Epidermal melanocyte (primary cell): ENCODE data around the gene UBE3A.
"Not testable (repeated sequence)": the region's sequence is repeated elsewhere in the genome, so short reads cannot be mapped to it uniquely, and the experiment has no call there.

Experiments used
- DNase-seq: peaks from one replicate; pipeline ENCODE4 v3.0.0; 2011; ENCODE audit warnings: low spot score; ENCODE audit not compliant: insufficient read length

UBE3A gene

DNA sequence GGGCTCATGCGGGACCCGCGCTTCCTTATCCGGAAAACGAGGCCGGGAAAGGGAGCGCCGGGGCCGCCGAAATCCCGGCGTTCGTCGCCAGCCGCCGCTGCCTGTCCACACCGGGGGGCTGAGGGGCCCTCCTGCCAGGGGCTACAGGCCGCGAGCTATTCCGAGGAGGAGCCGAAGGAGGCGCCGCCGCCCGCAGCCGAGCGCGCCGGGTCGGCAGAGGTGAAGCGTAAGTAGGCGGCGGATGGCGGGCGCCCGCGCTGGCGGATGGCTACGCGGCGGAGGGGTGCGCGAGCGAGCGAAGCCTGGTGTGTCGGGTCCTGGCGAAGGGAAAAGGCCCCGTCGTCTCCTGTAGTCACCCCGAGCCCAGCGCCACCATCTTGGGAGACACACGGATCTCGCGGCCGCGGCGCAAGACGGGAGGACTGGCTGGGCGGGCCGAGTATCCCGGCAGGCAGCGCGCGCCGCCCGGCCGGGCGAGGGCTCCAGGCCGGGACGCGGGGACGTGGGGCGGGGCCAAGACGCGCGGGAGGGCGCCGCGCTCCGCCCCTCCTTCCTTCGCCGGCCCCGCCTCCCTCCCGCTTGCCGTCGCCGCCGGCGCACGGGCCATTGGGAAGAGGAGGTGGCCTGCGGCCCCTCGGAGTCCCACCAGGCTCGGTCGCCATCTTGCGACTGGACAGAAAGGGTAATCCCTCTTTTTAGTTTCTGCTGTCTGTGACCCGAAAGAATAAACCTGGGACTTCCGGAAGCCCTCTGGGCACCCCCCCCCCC is at the start of gene UBE3A:
UBE3A (minus strand) TSS at position 424 of the 768 bp plus-strand sequence. CDS start 29,917 bp downstream, outside the sequence.
- peak; percentile 73 for DNase-seq

DNA sequence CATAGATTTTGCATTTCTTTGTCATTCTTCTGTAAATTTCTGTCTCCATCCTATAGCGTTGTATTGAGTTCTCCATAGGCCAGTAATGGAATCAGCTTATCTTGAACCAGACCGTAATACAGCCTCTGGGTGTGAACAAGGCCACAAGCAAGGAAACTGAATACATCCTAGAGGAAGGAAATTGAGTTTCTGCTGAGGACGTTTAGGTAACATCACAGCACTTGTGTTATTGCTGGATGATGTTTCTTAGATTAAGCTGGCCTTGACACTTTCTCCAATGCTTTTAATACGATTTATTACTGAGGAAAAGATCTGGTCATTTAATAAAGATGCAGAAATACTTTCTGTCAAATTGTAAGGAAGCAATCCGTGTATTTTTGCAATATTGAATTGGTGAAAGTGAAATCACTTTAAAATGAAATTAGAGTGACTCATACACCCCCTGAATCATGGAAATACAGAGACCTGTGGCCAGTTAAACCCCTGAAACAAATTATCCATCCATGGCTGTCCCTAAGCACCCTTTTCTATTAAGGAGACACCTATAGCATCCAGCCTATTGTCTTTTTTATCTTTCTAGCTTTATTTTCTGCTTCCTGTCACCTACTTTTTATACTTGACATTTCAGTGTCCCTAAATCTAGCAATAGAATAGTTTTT is 48.5 kb upstream of the UBE3A start:
- no peak for DNase-seq

DNA sequence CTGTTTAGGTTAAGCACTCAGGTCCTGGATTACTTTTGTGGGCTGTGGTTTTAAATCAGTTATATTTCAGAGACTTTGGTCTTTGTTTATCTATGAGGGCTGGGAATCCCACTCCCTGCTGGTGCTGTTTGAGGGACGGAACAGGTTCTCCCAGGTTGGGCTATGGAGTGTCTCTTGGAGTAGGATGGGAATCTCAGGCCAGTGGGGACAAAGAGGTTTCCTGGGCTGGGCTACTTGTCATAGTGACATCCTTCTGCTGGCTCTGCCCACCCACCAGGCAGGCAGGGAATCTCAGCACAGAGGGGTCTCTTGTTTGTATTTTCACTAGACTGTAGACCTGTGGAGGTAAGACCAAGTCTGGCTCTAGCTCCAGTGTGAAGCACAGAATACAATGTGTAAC is 47.2 kb upstream of the UBE3A start:
- no peak for DNase-seq

DNA sequence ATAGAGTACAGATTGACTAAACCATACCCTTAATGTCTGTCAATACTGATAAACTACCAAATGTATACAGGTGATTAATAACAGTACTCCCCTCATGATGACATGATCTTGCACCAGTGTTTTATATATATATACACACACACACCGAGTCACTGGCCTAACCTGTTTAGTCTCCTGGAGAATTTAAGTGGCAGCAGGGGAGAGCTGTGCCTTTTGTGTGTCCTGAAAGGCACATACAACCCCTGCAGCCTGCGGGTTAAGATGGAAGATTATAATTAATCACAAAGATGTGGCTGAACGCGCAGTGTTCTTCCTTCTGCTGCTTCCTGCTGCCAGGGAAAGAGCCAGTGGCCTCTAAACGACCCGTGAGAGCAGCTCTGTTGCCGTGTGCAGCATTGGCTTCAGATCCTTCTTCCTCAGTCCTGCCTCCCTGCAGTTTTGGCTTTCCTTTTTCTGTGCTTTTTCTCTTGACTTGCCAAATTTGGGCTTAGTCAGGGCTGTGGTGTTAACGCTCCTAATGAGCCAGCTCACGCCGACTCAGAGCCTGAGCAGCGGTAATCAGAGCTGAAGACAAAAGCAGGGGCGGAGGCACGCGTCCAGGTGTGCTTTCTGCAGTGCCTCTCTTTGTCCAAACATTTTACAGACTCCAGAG is 42.5 kb upstream of the UBE3A start:
- no peak for DNase-seq

GRCh38 chr15:25478313-25478712 is 39.5 kb upstream of the UBE3A start:
- DNase-seq, result no peak

DNA sequence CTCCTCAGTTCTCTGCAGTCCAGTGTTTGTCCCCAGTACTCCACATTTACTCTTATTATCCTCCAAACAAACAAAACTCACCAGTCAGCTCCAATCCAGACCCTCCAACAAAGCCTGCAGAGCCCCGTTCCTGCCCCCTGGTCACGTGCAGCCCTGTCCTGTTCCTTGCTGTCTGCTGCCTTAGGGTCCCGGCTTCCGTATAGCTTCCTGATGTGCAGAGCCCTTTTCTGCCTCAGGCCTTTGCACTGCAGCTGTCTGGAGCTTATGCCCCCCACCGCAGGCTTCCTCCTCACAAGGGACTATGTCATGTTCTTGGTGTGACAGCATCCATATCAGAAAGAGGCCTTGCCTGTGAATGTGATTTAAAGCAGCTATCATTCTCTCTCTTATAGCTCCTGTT is 39.0 kb upstream of the UBE3A start:
- DNase-seq, result no peak

DNA sequence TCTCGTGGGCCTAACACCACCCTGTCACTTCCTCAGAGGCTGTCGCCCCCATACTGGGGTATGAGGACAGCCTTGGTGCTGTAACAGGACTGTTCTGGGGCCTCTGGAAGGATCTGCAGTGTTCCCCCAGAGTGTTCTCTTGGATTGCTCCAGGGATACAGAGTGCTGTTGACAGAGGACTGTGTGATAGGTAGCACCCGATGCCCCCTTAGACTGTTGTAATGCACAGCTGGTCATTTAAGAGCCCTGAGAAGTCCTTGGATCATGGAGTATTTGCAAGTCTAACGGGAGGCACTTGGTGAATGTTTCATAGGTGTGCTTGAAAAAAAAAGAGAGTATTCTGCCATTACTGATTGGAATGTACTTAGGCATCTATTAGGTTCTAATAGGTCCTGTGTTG is 35.4 kb upstream of the UBE3A start:
- no peak for DNase-seq

GRCh38 chr15:25470230-25470629 is 31.4 kb upstream of the UBE3A start:
- no peak for DNase-seq

- DNase-seq, result no peak
Measured at GRCh38 chr15:25469377-25469776, 30.6 kb upstream of the UBE3A start.

GRCh38 chr15:25468611-25469010 is 29.8 kb upstream of the UBE3A start:
- no peak for DNase-seq

DNA sequence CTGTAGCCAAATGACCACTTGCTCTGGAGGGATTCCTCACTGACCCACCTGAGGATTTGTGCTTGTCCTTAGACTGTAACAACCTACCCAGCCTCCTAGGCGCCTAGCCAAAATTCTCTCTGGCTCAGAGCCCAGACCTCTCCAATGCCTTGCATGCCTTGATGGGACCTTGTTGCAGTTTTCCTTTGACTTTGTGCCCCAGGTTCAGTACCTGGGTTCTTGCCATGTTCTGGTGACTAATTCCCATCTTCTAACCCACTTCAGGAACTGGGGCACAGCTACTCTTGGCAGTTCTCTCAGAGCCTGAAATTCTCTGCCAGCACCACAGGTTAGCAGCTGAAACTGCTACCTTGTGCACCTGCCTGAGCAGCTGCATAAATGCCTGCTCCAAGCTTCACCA is 27.0 kb upstream of the UBE3A start:
- no peak for DNase-seq

GRCh38 chr15:25464784-25465183 is 26.0 kb upstream of the UBE3A start:
- DNase-seq, result no peak

- DNase-seq, result no peak
Measured at GRCh38 chr15:25464383-25464782, 25.6 kb upstream of the UBE3A start.

GRCh38 chr15:25456196-25456595 is 17.4 kb upstream of the UBE3A start:
- no peak for DNase-seq

GRCh38 chr15:25455226-25455625 is 16.4 kb upstream of the UBE3A start:
- no peak for DNase-seq

GRCh38 chr15:25454771-25455170 is 15.9 kb upstream of the UBE3A start:
- DNase-seq, result no peak

DNA sequence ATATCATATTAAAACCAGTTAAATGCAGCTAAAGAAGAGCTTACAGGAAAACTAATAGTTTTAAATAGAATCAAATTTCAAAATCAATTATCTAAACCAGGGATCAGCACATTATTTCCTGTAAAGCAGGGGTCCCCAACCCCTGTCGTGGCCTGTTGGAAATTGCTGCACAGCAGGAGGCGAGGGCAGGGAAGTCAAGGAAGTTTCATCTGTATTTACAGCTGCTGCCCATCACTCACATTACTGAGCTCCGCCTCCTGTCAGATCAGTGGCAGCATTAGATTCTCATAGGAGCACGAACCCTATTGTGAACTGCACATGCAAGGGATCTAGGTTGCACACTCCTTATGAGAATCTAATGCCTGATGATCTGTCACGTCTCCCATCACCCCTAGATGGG is 14.4 kb upstream of the UBE3A start:
- DNase-seq, result not testable (repeated sequence)

DNA sequence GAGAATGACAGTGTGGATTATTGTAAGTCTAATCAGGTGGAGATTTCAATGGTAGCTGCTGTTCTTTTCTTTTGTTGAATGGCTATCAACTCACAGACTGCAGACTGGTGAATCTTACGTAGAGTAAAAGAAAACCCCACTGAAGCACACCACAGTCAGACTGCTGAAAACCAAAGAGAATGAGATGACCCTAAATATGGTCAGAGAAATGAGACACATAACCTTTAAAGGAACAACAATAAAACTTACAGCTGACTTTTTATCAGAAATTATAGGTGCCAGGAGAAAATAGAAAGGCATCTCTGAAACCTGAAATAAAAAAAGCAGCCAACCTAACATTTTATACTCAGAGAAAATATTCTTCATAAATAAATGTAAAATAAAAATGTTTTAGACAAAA is 12.7 kb upstream of the UBE3A start:
- no peak for DNase-seq

- DNase-seq, result no peak
Measured at GRCh38 chr15:25450163-25450562, 11.3 kb upstream of the UBE3A start.

DNA sequence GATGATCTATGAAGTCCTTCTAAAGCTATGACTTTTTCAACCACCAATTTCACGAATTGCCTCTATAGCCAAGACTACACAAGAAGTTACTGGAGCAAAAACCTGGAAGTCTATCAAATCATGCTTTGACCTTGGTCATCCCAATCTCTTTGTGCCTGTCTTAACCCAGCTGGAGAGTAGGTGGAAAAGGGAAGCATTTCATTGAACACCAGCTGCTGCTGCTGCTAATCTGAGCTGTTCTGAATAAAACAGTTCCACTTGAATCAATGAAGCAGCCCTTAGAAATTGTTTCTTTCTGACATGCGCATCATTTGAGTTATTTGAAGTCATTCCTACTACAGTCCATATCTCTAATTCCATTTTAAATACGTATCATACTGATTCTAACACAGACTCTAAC is 7.3 kb upstream of the UBE3A start:
- DNase-seq, result no peak

- DNase-seq, result no peak
Measured at GRCh38 chr15:25445412-25445811, 6.6 kb upstream of the UBE3A start.

GRCh38 chr15:25441111-25441510 is 2.3 kb upstream of the UBE3A start:
- DNase-seq, result no peak
